ENCODE results near the gene CCDC71.

GRCh38 chr3:49171119-49171774, 5.1 kb upstream of the CCDC71 start, which contains the start of gene KLHDC8B:
- TF ChIP-seq CTCF (IDR thresholded peaks at IDR 0.05; ENCODE audit: insufficient read depth, low read length, poor library complexity, severe bottlenecking) (peak; percentile 98), EZH2phosphoT487 (conservative IDR thresholded peaks at IDR 0.05; ENCODE audit: low read length) (no peak)
